GM21526 (cell line): ENCODE measurements around the gene BMP6.

ENCODE experiments used
- ATAC-seq: cut with Tn5 transposase; IDR thresholded peaks from one replicate; pipeline ENCODE4 v1.9.1; 2021; ENCODE audit warnings: moderate library complexity; ENCODE audit not compliant: unreplicated experiment, low FRiP score

Gene BMP6

DNA sequence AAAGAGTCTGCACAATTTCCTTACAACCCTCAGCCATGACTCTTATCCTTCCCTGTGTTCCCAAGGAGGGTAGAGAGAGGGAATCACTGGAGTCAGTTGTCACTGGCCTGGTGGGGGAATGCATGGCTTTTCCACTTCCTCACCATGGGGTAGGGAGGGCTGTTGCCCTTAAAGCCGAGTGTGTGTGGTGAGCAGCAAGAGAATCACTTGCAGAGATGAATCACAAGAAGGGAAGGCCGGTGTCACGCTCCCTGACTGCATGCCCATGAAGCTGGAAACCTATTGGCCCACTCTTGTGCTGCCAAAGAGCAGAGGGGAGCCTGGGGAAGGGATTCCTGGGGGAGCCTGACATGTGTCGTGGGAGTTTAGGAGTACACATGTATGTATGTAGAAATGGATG lies 18.1 kb upstream of the BMP6 start:
- no peak for ATAC-seq

DNA sequence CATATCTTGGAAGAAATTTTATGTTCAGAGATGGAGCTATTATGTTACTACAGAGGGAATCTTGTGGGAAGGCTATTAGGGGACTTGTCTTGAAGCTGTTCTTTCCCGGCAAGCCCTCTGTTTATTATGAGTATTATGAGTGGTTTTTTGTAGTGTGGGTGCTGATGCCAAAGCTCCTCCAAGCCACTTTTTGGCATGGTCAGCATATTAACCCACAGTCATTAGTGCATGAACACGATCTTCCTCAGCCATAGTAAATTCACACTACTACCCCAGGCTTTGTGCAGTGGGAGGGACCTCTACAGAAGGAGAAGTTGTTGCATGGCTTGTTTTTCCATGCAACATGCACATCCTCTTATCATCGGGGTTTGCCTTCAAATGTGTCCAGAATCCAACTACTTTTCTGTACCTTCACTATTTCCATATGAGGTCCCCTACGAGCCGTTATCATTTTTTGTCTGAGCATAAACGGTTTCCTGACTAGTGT lies 6.5 kb upstream of the BMP6 start:
- no peak for ATAC-seq

DNA sequence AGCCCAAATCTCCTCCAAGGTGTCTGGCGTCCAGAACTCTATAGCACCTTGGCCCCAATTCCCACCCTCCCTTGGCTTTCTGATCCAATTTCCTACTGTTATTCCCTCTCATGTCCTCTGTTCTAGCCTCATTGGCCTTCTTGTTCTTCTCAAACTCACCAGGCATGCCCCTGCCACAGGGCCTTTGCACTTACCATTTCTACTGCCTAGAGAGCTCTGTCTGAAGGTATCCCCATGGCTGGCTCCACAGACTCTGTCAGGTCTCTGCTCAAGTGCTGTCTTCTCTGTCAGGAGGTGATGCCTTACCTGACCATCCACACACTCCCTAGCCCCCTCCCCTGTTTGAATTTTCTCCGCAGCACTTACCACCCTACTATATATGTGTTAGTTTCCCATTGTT lies 5.6 kb upstream of the BMP6 start:
- no peak for ATAC-seq

DNA sequence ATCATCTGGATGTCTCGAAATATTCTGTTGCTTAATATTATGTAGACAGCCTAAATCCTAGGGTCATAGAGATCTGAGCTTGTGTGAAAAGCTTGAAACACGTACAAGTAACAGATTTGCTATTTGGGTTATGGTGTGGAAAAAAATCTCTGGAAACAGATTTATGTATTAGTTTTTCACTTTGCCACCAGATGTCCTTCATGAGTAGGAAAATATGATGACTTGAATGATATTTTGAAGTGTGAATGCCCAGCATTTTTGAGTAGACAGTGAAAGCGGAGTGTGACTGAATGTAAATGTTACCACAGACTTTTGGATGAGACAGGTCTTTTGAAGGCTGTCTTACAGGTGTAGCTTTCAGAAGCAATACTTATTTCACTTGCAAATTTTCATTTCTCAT lies 4.2 kb upstream of the BMP6 start:
- ATAC-seq: no peak

DNA sequence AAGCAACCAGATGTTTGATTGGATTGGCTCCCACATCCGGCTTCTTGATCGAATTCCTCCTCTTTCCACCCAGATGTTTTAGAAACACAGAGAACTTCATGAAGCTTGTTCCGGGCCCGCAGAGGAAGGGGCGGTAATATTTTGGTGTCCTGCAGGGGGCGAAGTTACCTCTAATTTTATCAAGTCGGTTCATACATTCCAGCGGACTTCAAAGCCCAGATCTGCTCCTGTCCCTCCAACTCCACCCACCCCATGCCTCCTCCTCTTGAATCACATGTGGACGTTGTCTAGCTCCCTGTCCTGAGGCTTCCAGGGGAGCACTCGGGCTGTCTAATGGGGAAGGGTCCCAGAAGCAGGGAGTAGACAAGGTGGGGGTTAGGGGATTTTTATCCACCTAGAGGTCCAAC lies 2.9 kb upstream of the BMP6 start:
- ATAC-seq: no peak

DNA sequence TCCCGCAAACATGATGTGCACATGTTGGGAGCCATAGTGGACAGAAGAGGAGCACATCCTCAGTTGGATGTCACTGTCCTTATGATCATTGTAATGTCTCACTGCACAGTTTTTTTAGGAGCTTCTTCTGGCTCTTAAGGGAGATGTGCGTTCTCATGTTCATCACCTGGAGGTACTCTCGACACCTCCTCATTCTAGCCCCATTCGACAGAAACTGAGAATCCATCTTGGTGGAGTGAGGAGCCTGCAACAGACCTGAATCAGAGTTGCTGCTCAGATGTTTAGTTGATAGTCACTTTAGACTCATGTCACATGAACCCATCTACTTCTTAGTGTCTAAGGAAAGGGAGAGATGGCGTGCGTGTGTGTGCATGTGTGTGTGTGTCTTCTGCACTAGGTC lies 2.3 kb upstream of the BMP6 start:
- no peak for ATAC-seq

DNA sequence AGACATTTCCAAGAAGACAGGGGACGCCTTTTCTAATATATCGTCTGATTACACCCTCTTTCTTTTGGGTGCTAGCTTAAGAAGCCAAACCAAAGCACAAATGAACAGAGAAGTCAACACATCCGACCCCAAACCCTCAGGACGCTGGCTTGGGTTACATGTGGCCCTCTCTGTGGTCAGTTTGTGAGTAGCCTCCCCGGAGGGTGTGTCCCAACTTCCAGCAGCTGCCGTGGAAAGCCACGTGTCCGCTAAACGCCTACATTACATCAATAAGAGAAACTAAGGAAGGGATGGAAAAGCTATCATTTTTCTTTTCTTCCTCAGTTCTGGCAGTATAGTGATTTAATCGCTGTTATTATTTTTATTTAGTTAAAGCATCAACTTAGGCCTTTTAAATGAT lies 487 bp upstream of the BMP6 start:
- no peak for ATAC-seq

DNA sequence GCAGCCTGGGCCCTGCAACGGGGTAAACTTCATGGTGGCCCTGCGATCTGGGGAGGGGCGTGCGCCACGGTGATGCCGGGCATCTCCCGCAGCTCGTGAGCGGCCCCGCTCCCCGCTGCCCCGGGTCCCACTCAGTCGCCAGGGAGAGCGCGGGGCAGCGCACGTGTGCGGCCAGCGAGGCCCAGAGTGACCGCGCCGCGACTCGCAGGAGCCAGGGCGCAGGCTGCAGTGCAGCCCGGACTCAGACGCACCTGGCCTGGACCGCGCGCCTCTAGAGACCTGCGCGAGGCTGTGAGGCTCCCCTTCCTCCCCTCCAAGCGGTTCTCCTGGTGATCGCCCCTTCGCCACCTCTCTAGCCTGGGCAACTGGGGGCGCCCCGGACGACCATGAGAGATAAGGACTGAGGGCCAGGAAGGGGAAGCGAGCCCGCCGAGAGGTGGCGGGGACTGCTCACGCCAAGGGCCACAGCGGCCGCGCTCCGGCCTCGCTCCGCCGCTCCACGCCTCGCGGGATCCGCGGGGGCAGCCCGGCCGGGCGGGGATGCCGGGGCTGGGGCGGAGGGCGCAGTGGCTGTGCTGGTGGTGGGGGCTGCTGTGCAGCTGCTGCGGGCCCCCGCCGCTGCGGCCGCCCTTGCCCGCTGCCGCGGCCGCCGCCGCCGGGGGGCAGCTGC lies 652 bp downstream of the BMP6 start:
- no peak for ATAC-seq

DNA sequence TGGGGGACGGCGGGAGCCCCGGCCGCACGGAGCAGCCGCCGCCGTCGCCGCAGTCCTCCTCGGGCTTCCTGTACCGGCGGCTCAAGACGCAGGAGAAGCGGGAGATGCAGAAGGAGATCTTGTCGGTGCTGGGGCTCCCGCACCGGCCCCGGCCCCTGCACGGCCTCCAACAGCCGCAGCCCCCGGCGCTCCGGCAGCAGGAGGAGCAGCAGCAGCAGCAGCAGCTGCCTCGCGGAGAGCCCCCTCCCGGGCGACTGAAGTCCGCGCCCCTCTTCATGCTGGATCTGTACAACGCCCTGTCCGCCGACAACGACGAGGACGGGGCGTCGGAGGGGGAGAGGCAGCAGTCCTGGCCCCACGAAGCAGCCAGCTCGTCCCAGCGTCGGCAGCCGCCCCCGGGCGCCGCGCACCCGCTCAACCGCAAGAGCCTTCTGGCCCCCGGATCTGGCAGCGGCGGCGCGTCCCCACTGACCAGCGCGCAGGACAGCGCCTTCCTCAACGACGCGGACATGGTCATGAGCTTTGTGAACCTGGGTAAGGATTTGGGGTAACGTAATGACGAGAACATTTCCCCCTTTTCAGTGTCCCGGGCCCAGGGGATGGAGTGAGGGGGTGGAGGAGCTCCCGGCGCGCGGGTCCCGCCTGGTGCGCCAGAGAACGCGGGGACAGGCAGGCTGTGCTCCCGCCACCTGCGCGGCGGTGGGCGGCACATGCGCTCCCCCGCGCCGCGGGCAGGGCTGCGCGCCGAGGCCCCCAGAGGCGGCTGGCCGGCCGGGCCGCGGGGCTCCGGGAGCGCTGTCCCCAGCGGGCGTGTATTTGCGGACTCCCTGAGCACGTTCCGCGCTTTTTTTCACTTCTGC lies 1.4 kb downstream of the BMP6 start:
- ATAC-seq: no peak

DNA sequence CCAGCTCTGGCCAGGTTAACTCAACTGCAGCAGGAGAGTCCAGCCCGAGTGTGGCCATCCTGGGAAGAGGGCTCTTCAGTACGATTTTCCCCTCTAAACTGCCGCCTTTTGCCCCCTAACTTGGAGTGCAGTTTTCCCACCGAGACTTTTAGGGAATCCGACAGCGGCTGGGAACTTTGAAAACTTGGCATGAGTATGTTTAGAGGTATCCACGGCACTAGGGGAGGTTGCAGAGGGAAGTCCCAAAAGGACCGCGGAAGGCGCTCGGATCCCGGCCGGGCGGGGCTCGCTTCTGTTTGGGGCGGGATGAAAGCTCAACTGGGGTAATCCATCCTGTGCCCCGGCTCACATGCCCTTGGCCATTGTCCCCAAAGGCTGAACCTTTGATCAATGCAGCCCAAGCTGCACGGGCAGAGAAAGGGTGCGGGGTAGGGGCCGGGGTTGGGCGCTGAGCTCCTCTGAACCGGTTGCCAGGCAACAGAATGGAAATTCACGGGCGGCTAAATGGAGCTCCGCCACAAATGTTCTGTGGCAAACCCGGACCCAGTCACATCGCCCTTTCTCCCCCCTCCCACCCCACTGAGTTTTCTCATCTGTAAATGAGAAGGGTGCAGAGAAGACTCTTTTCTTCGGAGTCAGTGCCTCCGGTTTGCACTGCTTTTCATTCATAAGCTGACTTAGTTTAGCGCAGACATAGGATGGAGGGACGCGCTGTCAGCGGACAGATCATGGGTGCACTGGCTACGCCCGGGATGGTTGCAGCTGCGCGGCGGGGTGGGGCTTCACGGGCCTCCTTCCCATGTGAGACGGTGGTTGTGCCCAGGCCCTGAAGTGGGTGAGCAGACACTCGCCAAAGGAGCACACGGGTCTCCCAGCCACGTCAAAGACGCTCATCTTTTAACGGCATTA lies 2.3 kb downstream of the BMP6 start:
- ATAC-seq: peak; percentile 38

DNA sequence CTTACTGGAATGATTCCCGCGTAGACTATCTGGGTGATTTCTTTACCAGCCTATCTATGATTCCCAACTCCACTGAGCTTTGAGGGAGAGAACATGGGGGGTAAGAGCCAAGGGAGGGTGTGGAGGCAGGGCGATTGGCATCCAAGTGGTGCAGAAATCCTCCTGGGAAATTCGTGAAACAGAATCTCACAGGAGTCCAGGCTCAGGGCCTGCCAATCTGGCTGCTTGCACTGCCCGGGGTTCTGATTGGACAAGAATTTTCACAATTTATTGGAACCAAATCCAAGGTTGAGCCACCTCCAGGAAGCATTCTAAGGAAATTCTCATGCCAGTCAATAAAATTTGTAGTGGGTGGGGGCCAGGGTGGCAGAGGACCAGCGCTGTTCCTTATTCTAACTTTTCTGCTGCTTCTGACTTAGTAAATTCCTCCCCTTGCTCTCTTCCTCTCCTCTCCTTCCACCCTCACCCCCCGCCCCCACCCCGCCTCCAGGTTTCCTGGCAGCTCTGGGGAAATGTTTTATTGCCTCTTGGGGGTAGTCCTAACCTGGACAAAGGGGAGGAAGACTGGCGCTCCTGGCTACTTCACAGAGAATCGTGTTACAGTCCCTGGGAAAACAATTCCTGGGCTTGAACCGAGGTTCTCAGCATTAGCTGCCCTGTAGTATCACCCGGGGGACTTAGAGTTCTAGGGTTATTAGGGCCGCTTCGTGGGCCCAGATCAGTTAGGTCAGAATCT lies 3.1 kb downstream of the BMP6 start:
- ATAC-seq: no peak

DNA sequence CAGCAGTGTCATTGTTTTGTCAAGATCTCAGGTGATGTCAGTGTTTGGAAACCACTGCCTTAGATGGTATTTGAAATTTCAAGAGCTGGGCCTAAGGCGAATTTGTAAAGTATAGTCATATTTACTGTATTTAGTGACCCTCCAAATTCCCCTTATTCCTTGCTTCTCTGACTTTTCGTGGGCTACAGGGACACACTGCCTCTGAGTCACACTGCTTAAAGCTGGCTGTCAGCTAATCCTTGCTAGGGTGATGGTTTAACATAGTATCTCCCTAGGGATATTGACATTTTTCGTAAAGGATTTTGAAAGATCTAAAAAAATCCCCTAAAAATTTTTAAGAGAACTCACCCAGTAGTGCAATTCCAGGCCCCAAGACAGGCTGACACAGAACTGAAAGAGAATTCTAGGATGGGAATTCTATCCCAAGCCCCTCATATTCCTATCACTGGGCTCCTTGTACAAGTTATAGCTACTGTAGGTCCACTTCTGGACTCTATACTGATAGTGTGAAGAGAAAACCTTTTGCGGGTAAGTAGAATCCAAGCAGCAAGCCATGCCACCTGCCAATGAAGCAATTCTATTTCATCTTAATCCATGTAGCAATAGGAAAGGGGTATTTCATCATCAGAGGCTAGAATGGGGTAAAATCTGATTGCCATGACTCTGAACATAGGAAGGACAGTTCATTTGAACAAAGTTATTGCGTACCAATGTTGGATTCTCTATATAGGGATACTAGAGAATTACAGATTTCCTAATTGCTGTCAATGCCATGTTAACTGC lies 4.3 kb downstream of the BMP6 start:
- ATAC-seq: no peak

DNA sequence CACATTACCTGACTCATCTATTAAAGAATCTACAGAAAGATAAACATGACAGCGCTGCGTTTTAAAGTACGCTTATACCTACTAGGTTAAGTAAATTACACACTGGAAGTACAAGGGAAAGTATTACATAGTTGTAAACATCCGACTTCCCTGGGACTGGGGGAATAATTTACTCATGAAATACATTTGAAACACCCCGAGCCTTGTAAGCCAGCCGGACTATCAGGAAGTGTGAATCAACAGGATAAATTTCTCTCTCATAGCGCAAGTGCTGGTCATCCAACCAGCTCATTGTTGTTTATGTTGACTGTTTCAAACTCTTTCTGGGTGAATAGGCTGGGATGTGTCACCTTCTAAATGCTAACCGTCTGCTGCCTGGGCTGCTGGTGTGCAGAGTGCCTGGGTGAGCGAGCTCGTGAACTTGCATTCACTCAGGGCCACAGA lies 4.9 kb downstream of the BMP6 start:
- ATAC-seq: no peak

DNA sequence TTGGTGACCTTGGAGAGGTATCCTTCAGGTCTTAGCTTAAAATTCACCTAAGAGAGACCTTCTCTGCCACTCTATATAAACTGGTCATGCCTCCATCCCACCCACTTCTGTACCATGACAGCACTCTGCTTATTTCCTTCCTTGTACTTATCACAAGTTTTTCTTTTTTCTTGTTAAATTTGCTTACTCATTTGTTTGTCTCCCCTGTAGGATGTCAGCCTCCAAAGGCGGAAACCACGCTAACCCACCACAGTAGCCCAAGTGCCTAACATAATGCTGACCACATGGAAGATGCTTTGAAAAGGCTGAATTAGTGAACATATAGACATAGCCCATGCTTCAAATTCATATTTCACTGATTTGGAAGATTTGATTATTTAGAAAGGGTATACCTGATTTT lies 5.4 kb downstream of the BMP6 start:
- ATAC-seq: no peak

DNA sequence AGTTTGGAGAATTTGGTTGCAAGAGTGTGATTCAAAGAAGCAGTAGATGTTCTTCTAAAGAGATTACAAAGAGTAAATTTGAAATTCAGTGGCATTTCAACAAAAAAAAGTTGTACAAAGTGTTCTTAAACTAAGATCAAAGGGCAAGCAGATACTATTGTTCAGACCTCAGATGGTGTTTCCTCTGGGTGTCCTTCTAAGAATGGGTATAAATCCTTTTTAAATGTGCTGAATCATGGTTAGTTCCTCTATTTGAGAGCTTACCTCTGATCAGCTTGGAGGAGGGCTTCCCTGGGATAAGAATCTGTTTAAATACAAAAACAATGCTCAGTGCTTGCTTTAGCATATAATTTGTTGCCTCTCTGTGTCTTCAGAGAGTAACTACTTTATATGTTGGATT lies 6.3 kb downstream of the BMP6 start:
- ATAC-seq: no peak

DNA sequence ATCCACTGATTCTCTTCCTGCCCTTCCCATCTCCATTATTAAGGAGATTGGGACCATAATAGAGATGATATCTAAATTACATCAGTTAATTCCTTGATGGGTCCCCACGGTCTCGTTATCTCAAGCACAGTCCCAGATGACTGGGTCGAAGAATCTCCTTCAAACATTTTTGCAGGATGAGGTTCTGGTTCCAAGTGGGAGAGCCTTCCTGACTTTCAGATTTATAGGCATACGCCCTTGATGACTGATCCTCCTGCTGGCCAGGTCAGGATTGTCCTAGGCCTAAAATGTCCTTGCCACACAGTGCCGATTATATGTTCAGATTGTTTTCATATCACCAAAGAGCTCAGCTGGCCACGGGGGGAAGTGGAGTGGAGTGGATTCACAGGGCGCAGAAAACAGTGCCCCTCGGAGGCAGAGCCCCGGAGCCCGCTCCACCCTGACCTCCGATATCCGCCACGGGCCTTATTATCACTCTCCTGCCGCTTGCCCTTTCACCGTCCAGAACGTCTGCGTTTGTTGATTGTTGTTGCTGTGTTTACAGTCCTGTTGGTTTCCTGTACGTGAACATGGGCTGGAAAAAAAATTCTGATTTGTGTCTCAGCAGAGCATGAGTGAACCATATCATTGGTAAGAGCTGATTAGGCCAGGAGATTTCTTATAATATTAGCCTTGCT lies 8.9 kb downstream of the BMP6 start:
- no peak for ATAC-seq

DNA sequence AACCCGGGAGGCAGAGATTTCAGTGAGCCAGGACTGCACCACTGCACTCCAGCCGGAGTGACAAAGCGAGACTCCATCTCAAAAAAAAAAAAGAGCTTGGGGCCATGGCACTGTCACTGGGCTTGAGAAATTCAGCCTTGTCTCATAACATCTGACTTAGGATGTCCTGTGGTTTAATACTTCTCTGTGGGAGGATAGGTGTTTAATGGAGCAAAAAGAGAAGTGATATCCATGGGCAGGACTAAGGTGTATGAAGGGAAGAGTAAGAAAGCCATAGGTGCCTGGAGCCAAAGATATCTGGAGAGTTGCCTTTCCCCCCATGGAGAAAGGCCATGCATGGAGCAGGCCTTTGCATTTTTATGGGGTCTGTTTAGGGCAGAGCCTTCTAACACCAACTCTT lies 11.2 kb downstream of the BMP6 start:
- no peak for ATAC-seq

DNA sequence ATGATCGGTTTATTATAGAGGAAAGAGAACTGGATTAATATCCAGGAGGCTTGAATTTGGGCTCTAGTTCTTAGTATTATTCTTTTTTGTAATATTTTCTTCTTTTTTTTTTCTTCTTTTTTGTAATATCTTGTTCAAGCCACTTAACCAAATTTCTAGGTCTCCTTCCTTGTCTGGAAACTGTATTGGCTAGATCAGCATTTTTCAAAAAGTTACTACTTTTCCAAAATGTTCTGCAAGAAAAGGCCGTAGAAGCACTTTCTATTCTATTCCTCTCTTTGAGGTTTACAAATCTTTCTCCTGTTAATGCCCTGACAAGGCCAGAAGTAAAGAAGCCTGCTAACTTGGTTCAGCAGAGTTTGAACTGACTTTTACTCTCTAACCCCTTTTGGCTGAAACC lies 12.0 kb downstream of the BMP6 start:
- ATAC-seq: no peak

DNA sequence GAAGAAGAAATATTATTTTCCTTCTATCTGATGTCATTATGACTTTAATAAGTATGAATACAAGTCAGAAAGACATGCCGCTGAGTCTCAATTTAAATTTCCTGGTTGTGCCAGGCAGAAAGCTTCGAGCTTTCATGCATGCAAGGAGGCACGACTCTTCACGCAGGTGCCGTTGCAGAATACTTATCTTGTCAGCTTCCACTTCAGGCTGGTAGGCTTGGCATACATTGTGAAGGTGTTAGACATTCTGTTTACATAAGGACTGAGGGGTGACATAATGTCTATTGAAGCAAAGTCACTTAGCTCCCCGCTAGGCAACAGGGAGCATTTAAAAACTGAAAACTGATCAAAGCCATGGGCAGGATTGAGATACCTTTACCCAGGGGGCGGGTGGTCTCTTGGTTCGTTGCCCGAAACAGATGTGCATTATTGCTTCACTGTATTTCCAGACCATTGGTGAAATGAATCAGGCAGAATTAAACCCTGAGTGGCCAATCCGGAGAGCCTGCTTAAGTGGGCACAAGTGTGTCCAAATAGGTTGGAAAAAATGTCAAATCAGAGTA lies 16.4 kb downstream of the BMP6 start:
- ATAC-seq: no peak
